Neural progenitor cell (in vitro differentiated cells): ENCODE data around the gene RSRC2. TPM values are rescaled to one million over a fixed set of nuclear protein-coding genes. Genes with fewer than 3 reads are reported as not detected.
"Not testable (repeated sequence)": the region's sequence is repeated elsewhere in the genome, so short reads cannot be mapped to it uniquely, and the experiment has no call there.

Experiments used
- DNase-seq: peaks from one replicate; pipeline ENCODE4 v3.0.0-alpha.2; 2016; ENCODE audit warnings: low spot score
- H2AFZ ChIP-seq: fragments of 200-600 bp; sonication (generic); replicated peaks from 2 replicates; pipeline ENCODE4 v1.6.1; 2016; ENCODE audit warnings: antibody characterized with exemption
- H3F3A ChIP-seq: fragments of 200-600 bp; sonication (generic); 2 replicates; pipeline ENCODE4 v1.6.1; 2016; ENCODE audit warnings: antibody characterized with exemption, low read depth
- H3K27ac ChIP-seq: fragments of 200-600 bp; sonication (generic); 2 replicates; pipeline ENCODE4 v1.5.1; 2016; ENCODE audit warnings: mild to moderate bottlenecking
- H3K27me3 ChIP-seq: fragments of 200-600 bp; sonication (generic); 2 replicates; pipeline ENCODE4 v1.6.1; 2016; ENCODE audit warnings: mild to moderate bottlenecking, moderate library complexity
- H3K36me3 ChIP-seq: fragments of 200-600 bp; sonication (generic); 2 replicates; pipeline ENCODE4 v1.5.1; 2016
- H3K4me1 ChIP-seq: fragments of 200-600 bp; sonication (generic); 2 replicates; pipeline ENCODE4 v1.6.1; 2016; ENCODE audit warnings: mixed run types
- H3K4me2 ChIP-seq: fragments of 200-600 bp; sonication (generic); 2 replicates; pipeline ENCODE4 v1.6.1; 2016
- H3K4me3 ChIP-seq: fragments of 200-600 bp; sonication (generic); 2 replicates; pipeline ENCODE4 v1.5.1; 2016
- H3K79me2 ChIP-seq: fragments of 200-600 bp; sonication (generic); 2 replicates; pipeline ENCODE4 v1.6.1; 2016; ENCODE audit warnings: low read depth
- H3K9ac ChIP-seq: fragments of 200-600 bp; sonication (generic); 2 replicates; pipeline ENCODE4 v1.6.1; 2016
- H3K9me3 ChIP-seq: fragments of 200-600 bp; sonication (generic); 2 replicates; pipeline ENCODE4 v1.5.1; 2016; ENCODE audit warnings: low read depth
- H4K20me1 ChIP-seq: fragments of 200-600 bp; sonication (generic); 2 replicates; pipeline ENCODE4 v1.6.1; 2016; ENCODE audit warnings: low read depth
- H3K27ac Mint-ChIP-seq: 3 replicates; pipeline ENCODE4 v1.8.0; 2021; ENCODE audit warnings: mixed read lengths
- H3K27me3 Mint-ChIP-seq: 2 replicates; pipeline ENCODE4 v1.8.0; 2022; ENCODE audit warnings: low read depth, mild to moderate bottlenecking, inconsistent platforms, moderate library complexity, mixed read lengths; ENCODE audit not compliant: insufficient read depth
- H3K36me3 Mint-ChIP-seq: 3 replicates; pipeline ENCODE4 v1.8.0; 2021; ENCODE audit warnings: mixed read lengths
- H3K4me1 Mint-ChIP-seq: 3 replicates; pipeline ENCODE4 v1.8.0; 2021; ENCODE audit warnings: mixed read lengths
- H3K4me3 Mint-ChIP-seq: 3 replicates; pipeline ENCODE4 v1.8.0; 2021; ENCODE audit warnings: mild to moderate bottlenecking, moderate library complexity, mixed read lengths
- H3K9me3 Mint-ChIP-seq: 3 replicates; pipeline ENCODE4 v1.8.0; 2020; ENCODE audit warnings: mixed read lengths
- EZH2 ChIP-seq: fragments of 200-600 bp; sonication (generic); IDR thresholded peaks from 2 replicates; pipeline ENCODE4 v1.6.1; 2017; ENCODE audit warnings: antibody characterized with exemption, mild to moderate bottlenecking, moderate library complexity
- EZH2phosphoT487 ChIP-seq: fragments of 200-600 bp; sonication (generic); IDR thresholded peaks from 2 replicates; pipeline ENCODE4 v1.6.1; 2017; ENCODE audit warnings: antibody characterized with exemption
- total RNA-seq: library from RNA; depleted of rRNA; stranded (reverse); fragments of >200 nt; gene quantifications from 2 replicates; pipeline ENCODE4 v1.2.3, GENCODE V29; 2015; ENCODE audit warnings: low replicate concordance
- TF ChIP-seq, protein P1 (sequence below): fragments of 200-600 bp; sonication (generic); IDR thresholded peaks from 2 replicates; pipeline ENCODE4 v1.5.1; 2017; ENCODE audit warnings: antibody characterized with exemption, mild to moderate bottlenecking

The RSRC2 gene, protein sequence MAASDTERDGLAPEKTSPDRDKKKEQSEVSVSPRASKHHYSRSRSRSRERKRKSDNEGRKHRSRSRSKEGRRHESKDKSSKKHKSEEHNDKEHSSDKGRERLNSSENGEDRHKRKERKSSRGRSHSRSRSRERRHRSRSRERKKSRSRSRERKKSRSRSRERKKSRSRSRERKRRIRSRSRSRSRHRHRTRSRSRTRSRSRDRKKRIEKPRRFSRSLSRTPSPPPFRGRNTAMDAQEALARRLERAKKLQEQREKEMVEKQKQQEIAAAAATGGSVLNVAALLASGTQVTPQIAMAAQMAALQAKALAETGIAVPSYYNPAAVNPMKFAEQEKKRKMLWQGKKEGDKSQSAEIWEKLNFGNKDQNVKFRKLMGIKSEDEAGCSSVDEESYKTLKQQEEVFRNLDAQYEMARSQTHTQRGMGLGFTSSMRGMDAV
- total RNA-seq: 156 and 248 TPM in 2 replicates

DNA sequence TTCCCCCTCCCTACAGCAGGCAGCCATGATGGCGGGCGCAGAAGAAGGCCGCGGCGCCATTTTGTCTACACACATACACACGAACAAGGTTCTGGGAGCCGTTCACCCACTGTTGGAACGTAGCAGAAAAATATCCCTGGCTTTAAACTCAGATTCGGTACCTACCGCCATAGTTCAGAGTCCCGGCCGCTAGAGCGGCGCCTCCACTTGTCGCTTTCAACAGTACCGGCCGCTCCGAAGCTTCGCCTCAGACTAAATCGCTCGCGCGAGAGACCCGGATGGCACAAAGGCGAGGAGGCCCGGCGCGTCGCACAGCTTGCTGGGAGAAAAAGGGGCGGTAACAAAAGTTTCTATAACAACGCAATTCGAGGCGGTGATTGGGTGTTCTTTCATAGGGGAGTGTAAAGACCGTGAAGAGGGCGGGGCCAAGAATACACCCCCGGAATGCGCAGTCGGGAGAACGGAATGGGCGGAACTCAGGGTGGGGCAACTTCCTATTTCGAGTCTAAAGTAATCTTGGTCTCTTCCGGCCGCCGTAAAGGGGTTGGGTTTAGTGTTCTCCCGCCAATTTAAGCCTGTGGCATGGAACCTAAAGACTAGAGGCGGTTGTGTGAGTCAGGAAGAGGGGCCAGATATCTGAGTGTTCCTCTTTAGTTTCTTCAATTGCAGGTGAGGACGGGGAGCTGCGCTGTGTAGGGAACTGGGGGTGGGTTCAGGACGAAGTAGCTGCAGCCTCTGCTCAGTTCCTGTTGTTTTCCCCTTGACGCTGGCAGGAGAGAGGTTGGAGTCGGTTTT, at the start of gene RSRC2, which contains the start of gene KNTC1:
TSS of gene RSRC2 (minus strand) at position 254 of the 795 bp plus-strand sequence. CDS start at position 171, 83 bp downstream.
TSS of gene KNTC1 (plus strand) at position 567 of the 795 bp plus-strand sequence. CDS start 2,815 bp downstream, outside the sequence.
- peak within 1 kb of the TSS; percentile 92 for H3K4me2 ChIP-seq
- DNase-seq: peak; percentile 100
- H3K9me3 ChIP-seq: no peaks in the 10 kb centered on the region
- Mint-ChIP-seq H3K27me3 (peaks cover 3% of the 10 kb centered on the region), H3K36me3 (peaks cover 10% of the 10 kb centered on the region), H3K4me1 (peaks cover 27% of the 10 kb centered on the region), H3K4me3 (no peak within 1 kb of the TSS), H3K9me3 (no peaks in the 10 kb centered on the region), H3K27ac (no peak within 1 kb of the TSS)
- peaks cover 17% of the 10 kb centered on the region for H3K36me3 ChIP-seq
- H2AFZ ChIP-seq: peak within 1 kb of the TSS; percentile 95
- TF ChIP-seq EZH2 (no peak), EZH2phosphoT487 (no peak)
- TF ChIP-seq, protein P1, sequence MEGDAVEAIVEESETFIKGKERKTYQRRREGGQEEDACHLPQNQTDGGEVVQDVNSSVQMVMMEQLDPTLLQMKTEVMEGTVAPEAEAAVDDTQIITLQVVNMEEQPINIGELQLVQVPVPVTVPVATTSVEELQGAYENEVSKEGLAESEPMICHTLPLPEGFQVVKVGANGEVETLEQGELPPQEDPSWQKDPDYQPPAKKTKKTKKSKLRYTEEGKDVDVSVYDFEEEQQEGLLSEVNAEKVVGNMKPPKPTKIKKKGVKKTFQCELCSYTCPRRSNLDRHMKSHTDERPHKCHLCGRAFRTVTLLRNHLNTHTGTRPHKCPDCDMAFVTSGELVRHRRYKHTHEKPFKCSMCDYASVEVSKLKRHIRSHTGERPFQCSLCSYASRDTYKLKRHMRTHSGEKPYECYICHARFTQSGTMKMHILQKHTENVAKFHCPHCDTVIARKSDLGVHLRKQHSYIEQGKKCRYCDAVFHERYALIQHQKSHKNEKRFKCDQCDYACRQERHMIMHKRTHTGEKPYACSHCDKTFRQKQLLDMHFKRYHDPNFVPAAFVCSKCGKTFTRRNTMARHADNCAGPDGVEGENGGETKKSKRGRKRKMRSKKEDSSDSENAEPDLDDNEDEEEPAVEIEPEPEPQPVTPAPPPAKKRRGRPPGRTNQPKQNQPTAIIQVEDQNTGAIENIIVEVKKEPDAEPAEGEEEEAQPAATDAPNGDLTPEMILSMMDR: no peak
- peak within 1 kb of the TSS; percentile 93 for H3K4me3 ChIP-seq
- peaks cover 19% of the 10 kb centered on the region for H3F3A ChIP-seq
- peak within 1 kb of the TSS; percentile 100 for H3K9ac ChIP-seq
- H3K79me2 ChIP-seq: peaks cover 93% of the 10 kb centered on the region
- H3K27ac ChIP-seq: peak within 1 kb of the TSS; percentile 100
- H3K4me1 ChIP-seq: peaks cover 30% of the 10 kb centered on the region
- no peaks in the 10 kb centered on the region for H3K27me3 ChIP-seq
- H4K20me1 ChIP-seq: peaks cover 37% of the 10 kb centered on the region

GRCh38 chr12:122571821-122572220, 45.1 kb upstream of the RSRC2 start:
- Histone ChIP-seq H3K4me2 (no peak overlapping the region), H3K4me1 (no peaks in the 10 kb centered on the region), H3K79me2 (no peaks in the 10 kb centered on the region), H3K9me3 (no peaks in the 10 kb centered on the region), H3K27ac (no peak overlapping the region), H3K27me3 (no peaks in the 10 kb centered on the region), H3F3A (no peaks in the 10 kb centered on the region), H2AFZ (no peak overlapping the region), H3K36me3 (peaks cover 25% of the 10 kb centered on the region), H4K20me1 (no peaks in the 10 kb centered on the region), H3K4me3 (no peak overlapping the region), H3K9ac (no peak overlapping the region)
- no peak overlapping the region for H3K4me3 Mint-ChIP-seq
- no peaks in the 10 kb centered on the region for H3K9me3 Mint-ChIP-seq
- H3K4me1 Mint-ChIP-seq: no peaks in the 10 kb centered on the region
- DNase-seq: no peak
- H3K27ac Mint-ChIP-seq: no peak overlapping the region
- peaks cover 33% of the 10 kb centered on the region for H3K36me3 Mint-ChIP-seq
- no peaks in the 10 kb centered on the region for H3K27me3 Mint-ChIP-seq
- TF ChIP-seq EZH2: no peak
- TF ChIP-seq, protein P1: no peak
- TF ChIP-seq EZH2phosphoT487: no peak

DNA sequence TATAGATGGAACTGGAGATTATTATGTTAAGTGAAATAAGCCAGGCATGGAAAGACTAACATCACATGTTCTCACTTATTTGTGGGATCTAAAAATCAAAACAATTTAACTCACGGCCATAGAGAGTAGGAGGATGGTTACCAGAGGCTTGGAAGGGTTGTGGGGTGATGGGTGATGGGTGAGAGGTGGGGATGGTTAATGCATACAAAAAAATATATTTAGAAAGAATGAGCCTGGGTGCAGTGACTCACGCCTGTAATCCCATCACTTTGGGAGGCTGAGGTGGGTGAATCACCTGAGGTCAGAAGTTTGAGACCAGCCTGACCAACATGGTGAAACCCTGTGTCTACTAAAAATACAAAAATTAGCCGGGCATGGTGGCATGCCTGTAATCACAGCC, 43.3 kb upstream of the RSRC2 start:
- not testable (repeated sequence) for H3K9ac ChIP-seq, H3K4me3 Mint-ChIP-seq, H3K27me3 Mint-ChIP-seq, DNase-seq, H3K4me1 ChIP-seq, H3K9me3 ChIP-seq, H3K27ac ChIP-seq, H3F3A ChIP-seq, H4K20me1 ChIP-seq, H3K79me2 ChIP-seq, H3K27me3 ChIP-seq, H2AFZ ChIP-seq, H3K4me2 ChIP-seq, H3K4me1 Mint-ChIP-seq, H3K27ac Mint-ChIP-seq, H3K9me3 Mint-ChIP-seq, H3K4me3 ChIP-seq
- H3K36me3 ChIP-seq: peaks cover 16% of the 10 kb centered on the region
- peaks cover 23% of the 10 kb centered on the region for H3K36me3 Mint-ChIP-seq
